ENCODE measurements around the gene RPL14. TPM values are rescaled to one million over a fixed set of nuclear protein-coding genes. Genes with fewer than 3 reads are reported as not detected.

RPL14 gene
- total RNA-seq, 6 experiments from 2014 or later = 173 to 573 (median 551) TPM

DNA sequence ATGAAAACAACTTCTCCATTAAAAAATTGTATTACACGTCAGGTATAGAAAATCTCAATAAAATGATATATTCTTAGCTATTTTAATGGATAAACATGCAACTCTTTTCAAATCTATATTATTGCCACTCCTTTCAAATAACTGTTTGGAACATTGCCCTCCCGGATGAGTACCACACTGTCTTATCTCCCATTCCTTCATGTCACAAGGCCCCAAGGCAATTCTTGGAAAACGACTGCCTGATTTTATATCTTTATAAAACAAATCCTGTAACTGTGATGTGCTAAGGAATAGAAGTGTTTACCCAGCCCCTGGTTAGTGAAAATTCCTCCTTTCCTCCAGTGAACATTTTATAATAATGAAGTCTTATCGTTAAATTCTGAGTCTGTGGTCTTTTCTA lies 13.6 kb downstream of the RPL14 start:
- 82% methylated on average over 4 of the region's 4 CpGs for WGBS (ENCODE audit: insufficient coverage, low coverage, low lambda C conversion rate, missing lambda C conversion rate)
- peaks cover 0 to 3% (median 0%) of the 10 kb centered on the region in 4 donors for H3K4me1 ChIP-seq
- H3K9me3 ChIP-seq = no peaks in the 10 kb centered on the region
- intact Hi-C loops (cut with DNase I) = no loop called here
- ATAC-seq (no peak), DNase-seq (no peak)
- no peak overlapping the region for H3K27ac ChIP-seq
- H3K36me3 ChIP-seq = no peaks in the 10 kb centered on the region
- no peaks in the 10 kb centered on the region for H3K27me3 ChIP-seq
- H3K4me3 ChIP-seq = no peak overlapping the region
- TF ChIP-seq, protein P1, sequence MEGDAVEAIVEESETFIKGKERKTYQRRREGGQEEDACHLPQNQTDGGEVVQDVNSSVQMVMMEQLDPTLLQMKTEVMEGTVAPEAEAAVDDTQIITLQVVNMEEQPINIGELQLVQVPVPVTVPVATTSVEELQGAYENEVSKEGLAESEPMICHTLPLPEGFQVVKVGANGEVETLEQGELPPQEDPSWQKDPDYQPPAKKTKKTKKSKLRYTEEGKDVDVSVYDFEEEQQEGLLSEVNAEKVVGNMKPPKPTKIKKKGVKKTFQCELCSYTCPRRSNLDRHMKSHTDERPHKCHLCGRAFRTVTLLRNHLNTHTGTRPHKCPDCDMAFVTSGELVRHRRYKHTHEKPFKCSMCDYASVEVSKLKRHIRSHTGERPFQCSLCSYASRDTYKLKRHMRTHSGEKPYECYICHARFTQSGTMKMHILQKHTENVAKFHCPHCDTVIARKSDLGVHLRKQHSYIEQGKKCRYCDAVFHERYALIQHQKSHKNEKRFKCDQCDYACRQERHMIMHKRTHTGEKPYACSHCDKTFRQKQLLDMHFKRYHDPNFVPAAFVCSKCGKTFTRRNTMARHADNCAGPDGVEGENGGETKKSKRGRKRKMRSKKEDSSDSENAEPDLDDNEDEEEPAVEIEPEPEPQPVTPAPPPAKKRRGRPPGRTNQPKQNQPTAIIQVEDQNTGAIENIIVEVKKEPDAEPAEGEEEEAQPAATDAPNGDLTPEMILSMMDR (IDR thresholded peaks at IDR 0.05) = no peak
- no peak for TF ChIP-seq POLR2A (IDR thresholded peaks at IDR 0.05)

DNA sequence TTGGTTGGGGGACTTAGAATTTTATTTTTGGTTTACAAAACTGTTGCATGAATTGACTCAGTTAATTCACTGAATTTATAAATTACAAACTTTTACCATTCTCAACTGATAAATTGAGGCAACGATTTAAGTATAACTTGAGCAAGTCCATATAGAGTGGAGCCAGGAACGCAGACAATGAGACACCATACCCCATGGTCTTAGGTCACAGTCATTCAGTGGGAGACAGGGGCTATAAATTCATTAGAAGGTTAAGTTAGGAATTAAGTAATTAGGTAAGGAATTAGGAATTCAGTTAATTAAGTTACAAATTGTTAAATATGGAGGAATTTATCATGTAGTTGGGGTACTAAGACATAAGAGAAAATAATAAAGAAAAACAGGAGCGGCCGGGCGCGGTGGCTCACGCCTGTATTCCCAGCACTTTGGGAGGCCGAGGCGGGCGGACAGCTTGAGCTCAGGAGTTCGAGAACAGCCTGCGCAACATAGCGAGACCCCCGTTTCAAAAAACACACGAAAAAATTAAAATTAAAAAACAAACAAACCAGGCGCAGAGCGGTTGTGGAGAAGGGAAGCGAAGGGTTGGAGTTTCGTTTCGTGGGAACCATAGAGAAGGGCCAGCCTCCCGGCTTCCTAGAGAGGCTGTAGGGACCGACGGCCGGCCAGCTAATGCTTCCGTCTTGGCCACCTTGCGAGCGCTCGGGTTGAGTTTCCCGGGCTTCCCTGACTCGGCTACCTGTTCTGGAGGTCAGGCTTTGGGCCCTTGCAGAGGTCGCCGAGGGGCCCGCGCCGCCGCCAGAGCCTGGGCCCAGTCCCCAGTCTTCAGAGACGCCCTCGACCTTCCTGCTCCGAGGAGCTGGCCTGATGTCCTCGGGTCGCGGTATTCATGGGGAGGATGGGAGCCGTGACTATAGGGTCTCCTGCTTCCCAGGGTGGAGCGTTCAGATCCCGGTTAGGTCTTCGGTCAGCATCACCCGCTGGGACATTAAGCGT lies 19.6 kb downstream of the RPL14 start, which contains the start of gene ZNF619:
Gene ZNF619, plus strand, starts transcription at position 645 of the 993 bp plus-strand sequence. CDS start 858 bp downstream, outside the sequence.
- TF ChIP-seq POLR2A (IDR thresholded peaks at IDR 0.05) = peak; percentile 36
- TF ChIP-seq, protein P1 (IDR thresholded peaks at IDR 0.05) = no peak
- WGBS (ENCODE audit: insufficient coverage, low coverage, low lambda C conversion rate, missing lambda C conversion rate) = 7% methylated on average over 27 of the region's 48 CpGs
- DNase-seq (peak; percentile 79 to 87 (median 81)), ATAC-seq (peak; percentile 98 to 100 (median 98))
- Histone ChIP-seq H3K9me3 (no peaks in the 10 kb centered on the region), H3K27ac (peak within 1 kb of the TSS; percentile 58 to 70 (median 61)), H3K4me1 (peaks cover 0 to 6% (median 3%) of the 10 kb centered on the region in 4 donors), H3K4me3 (peak within 1 kb of the TSS; percentile 43 to 95 (median 91)), H3K27me3 (no peaks in the 10 kb centered on the region), H3K36me3 (peaks cover 0 to 7% (median 0%) of the 10 kb centered on the region in 4 donors)
- intact Hi-C loops (cut with DNase I) = no loop called here

DNA sequence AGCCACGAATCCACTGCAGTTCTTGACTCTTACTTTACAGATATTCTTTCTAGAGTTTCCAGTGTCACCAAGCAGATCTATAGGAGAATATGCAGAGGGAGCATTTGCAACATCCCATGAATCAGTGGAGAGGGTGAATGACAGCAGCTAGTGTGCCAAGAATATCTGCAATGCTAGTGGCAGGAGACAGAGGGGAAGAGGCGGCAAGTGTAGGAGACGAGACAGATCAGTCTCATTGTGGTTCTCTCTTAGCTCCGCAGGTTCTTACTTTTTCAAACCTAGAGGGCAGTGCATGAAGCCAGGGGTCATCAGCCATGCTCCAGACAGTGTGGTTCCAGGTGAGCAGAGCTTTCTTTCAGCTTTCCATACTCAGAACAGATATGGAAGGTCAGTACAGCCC lies 20.5 kb downstream of the RPL14 start:
- Histone ChIP-seq H3K27me3 (no peaks in the 10 kb centered on the region), H3K4me3 (peak overlapping the region; percentile 43 to 95 (median 91)), H3K36me3 (peaks cover 0 to 7% (median 2%) of the 10 kb centered on the region in 4 donors), H3K9me3 (no peaks in the 10 kb centered on the region), H3K4me1 (peaks cover 0 to 6% (median 3%) of the 10 kb centered on the region in 4 donors), H3K27ac (peak overlapping the region in 1 of 3 donors; percentile 61)
- intact Hi-C loops (cut with DNase I) = no loop called here
- no peak for DNase-seq
- WGBS (ENCODE audit: insufficient coverage, low coverage, low lambda C conversion rate, missing lambda C conversion rate) = 48% methylated on average over 4 of the region's 4 CpGs
- TF ChIP-seq, protein P1 (IDR thresholded peaks at IDR 0.05) = no peak
- TF ChIP-seq POLR2A (IDR thresholded peaks at IDR 0.05) = no peak
- peak in 2 of 4 donors; percentile 17 to 35 for ATAC-seq

DNA sequence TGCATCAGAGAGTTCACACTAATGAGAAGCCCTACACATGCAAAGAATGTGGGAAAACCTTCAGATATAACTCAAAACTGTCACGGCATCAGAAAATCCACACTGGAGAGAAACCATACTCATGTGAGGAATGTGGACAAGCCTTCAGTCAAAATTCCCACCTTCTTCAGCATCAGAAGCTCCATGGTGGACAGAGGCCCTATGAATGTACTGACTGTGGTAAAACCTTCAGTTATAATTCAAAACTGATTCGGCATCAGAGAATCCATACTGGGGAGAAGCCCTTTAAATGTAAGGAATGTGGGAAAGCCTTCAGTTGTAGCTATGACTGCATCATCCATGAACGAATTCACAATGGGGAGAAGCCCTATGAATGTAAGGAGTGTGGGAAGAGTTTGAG lies 30.0 kb downstream of the RPL14 start:
- TF ChIP-seq POLR2A (IDR thresholded peaks at IDR 0.05) = no peak
- TF ChIP-seq, protein P1 (IDR thresholded peaks at IDR 0.05) = no peak
- peaks cover 0 to 16% (median 10%) of the 10 kb centered on the region in 4 donors for H3K36me3 ChIP-seq
- H3K27ac ChIP-seq = no peak overlapping the region
- no peaks in the 10 kb centered on the region for H3K27me3 ChIP-seq
- peaks cover 0 to 9% (median 2%) of the 10 kb centered on the region in 4 donors for H3K9me3 ChIP-seq
- no peaks in the 10 kb centered on the region for H3K4me1 ChIP-seq
- no peak overlapping the region for H3K4me3 ChIP-seq
- 100% methylated on average over 1 of the region's 3 CpGs for WGBS (ENCODE audit: insufficient coverage, low coverage, low lambda C conversion rate, missing lambda C conversion rate)
- DNase-seq (no peak), ATAC-seq (no peak)
- intact Hi-C loops (cut with DNase I) = no loop called here

Measured in right lobe of liver (tissue), 6 donors.